HG03469 (cell line): Measurements from ENCODE around the gene RAI1.

Experiments
- ATAC-seq: cut with Tn5 transposase; IDR thresholded peaks from one replicate; pipeline ENCODE4 v1.9.1; 2021; ENCODE audit warnings: mild to moderate bottlenecking, moderate library complexity, moderate number of reproducible peaks; ENCODE audit not compliant: unreplicated experiment

The RAI1 gene

GRCh38 chr17:17714879-17715278, 33.6 kb downstream of the RAI1 start:
- ATAC-seq, result no peak

DNA sequence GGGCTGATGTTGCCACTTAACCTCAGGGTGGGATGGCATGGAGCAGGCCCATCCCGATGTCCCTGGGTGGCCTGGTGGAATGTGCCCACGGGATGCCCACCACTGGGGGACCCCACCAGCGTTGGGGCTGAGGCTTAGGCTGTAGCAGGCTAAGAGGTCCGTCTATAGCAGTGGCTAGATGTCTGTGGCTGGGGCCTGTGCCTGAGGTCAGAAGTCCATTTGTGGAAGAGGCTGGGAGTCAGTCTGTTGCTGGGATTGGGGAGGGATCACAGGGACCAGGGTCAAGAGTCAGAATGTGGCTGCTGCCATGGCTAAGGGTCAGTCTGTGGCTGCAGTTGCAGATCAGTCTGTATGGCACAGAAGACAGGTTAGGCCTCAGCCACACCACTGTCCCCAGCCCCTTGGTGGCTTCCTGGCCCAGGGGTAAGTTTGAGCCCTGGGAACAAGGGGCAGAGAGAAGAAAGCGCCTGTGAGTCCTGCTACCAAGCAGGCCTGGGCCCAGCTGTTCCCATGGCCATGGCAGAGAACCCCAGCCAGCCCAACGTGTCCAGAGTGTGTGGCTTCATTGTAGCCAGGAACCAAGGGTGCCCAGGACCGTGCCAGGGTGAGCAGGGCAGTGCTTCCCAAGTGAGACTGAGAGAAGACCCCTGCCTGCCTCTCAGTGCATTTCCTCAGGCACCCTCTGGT, 35.7 kb downstream of the RAI1 start:
- no peak for ATAC-seq

DNA sequence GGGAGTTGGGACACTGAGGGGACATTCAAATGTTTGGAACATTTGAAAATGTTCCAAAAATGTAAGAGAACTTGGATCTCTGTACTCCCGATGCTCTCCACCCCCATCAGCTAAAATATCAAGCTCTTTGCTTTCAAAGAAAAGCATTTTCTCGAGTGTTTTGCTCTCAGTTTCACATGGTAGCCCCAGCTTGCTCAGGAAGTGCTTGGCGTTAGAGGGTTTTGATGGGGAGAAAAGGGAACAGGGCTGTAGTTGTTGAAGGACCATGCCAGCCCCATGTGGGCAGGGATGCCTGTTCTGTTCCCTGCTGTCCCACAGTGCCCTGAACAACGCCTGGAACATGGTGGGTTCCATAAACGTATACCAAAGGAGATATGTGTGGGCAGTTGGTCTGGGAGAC, 37.0 kb downstream of the RAI1 start:
- ATAC-seq, result no peak

DNA sequence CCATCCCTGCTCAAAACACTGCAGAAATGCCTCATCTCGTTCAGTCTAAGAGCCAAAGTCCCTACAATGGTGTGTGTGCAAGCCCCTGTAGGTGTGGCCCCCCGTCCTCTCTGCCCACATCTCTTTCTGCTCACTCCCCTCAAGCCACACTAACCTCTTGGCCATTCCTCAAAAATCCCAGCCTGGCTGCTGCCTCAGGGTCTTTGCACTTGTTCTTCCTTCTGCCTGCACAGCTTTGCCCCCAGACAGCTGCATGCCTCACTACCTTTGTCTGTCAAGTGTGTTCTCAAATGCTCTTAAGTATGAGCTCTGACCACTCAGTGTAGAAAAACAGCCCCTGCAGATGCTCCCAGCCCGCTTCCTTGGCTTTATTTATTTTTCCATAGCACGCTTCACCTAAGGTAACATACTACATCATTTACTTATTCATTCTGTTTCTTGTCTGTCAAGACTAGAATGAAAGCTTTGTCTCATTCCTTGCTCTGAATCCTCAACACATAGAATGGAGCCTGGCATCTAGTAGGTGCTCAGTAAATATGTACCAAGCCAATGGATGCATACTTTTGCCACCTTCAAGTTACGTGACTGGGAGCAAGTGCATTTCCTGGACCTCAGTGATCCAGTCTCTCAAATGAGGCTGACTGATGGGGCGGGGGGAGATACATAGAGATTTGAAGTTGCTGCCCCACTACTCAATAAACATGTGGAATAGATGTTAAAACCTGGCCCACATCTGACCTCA, 38.1 kb downstream of the RAI1 start:
- ATAC-seq, result no peak

- ATAC-seq, result no peak
Observed at GRCh38 chr17:17719966-17720543, 38.8 kb downstream of the RAI1 start.

- no peak for ATAC-seq
Observed at GRCh38 chr17:17721140-17721668, 39.9 kb downstream of the RAI1 start.

GRCh38 chr17:17722081-17722905, 41.0 kb downstream of the RAI1 start:
- no peak for ATAC-seq

GRCh38 chr17:17722906-17723353, 41.7 kb downstream of the RAI1 start:
- ATAC-seq, result no peak

- ATAC-seq, result no peak
Observed at GRCh38 chr17:17723354-17724261, 42.4 kb downstream of the RAI1 start.

- no peak for ATAC-seq
Observed at GRCh38 chr17:17724307-17725010, 43.2 kb downstream of the RAI1 start.

GRCh38 chr17:17725011-17725751, 43.9 kb downstream of the RAI1 start:
- ATAC-seq, result no peak

DNA sequence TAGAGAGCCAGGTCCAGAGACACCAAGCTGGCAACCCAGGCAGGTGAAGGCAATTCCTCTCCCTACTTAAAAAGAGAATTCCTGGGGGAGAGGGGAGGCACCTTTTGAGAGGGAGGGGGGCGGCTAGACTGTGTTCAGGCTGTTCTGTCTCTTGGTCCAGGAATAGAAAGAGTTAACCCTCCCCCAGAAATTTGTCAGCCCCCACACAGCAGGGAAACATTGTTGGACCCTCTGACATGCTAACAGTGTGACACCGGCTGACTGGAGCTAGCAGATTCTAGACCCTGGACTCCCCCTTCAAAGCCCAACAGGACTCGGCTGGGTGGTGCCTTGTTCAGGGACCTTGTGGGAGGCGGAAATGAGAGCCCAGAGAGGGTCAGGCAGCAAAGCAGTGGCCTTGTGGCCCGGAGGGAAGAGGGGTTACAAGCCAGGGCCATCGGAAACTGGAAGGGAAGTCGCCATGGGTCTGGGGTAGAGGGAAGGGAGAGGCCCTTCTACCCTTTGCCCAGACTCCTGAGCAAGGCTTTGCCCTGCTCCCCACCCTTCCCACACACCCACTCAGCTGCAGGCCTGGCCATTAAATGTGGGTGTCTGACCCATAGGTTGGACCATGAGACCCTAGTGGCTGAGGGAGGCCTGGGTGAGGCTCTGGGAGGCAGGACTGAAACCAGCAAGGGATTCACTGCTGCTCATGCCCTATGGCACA, 44.6 kb downstream of the RAI1 start:
- ATAC-seq, result no peak

DNA sequence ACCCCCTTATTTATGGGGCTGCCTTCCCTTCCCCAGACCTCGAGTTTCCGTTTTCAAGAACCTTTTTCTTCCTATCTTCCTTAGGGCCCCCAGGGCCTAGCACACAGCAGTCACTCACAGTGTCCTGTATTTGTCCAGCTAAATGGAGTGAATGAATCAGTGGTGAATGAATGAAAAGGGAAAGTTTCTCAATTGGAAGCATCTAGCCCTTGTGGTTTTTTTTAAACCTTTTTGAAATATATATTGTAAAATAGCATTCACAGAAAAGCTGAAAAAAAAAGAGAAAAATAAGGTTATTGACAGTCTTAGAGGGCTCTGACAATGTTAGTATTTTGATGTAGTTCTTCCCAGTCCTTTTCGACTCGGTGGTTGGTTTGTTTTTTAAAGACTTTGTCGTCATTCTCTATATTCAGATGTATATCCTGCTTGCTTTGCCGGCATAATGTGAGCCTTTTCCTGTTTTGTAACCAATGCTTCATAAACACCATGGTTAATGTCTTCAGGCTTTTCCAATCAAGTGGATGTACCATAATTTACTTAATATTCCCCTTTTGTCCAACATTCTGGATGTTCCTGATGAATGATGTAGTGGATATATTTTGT, 45.3 kb downstream of the RAI1 start:
- ATAC-seq, result no peak

DNA sequence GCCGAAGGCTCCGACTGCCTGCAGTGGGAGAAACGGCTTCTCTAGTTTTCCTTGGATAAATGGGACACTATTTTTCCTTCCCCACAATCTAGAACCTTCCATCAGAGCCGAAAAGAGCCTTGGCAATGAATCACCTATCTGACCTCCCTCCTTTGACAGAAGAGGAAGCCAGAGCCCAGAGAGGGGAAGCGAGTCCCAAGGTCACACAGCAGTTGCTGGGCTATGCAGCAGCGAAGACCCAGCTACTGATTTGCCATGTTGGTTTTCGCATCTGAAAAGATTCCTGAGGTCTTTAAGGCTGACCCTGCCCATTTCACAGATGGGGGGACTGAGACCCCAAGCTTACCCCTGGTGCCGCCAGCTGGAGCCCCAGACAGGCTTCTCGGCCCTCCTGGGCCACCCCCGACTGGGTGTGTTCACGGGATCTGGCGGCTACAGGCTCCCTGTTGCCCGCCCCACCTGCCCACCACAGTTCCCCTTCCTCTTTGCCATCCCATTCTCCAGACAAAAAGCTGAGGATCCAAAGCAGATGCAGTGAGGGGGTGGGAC, 45.9 kb downstream of the RAI1 start:
- ATAC-seq, result no peak

DNA sequence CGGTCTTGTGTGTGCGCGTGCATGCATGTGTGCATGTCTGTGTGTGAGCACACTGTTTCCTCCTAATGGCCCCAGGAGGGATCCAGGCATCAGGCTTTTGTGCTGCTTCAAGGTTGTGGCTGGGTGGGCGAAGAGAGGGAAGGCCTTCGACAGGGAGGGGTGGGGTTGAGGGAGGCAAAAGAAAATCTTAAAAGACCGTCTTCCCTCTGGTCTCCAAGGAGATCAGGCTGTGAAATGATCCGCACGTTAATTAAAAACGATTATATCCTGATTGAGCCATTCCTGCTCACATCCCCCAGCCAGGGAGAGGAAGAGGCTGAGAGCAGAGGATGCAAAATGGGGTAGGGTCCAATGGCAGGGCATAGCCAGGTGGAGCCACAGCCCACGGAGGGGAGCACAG, 46.9 kb downstream of the RAI1 start:
- no peak for ATAC-seq

DNA sequence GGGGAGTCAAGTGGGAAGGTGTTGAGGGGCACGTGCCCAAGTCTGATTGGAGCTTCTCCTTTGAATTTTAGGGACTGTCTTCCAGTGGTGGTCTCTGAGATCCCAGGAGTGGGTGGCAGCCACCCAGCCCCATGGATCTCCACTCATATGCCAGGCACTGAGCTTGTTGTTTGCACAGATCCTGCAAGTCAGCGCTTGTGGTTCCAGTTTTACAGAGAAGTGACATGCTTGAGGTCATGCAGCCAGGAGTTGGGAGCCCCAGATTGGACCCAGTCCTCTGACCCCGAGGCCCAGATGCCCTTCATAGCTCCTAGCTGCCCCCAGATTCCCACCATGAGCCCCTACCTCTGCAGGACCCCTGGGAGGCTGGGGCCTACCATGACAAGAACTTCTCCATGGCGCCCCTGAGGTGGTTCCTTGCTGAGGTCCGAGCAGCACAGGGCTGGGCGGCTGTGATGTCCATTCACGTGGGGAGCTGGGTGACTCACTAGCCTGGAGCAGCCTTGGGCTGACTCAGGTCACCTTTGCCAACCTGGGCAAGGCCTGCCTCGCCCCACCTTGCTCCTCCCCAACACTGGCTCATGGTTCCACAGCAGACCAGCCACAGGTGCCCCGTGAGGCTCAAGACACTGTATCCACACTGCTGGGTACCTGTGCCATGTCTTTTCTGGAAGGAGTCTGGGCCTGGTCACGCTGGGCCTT, 47.4 kb downstream of the RAI1 start:
- ATAC-seq, result no peak
